Stomach smooth muscle (tissue), 2 donors: Measurements from ENCODE around the gene SLC2A13.

Source experiments
- H3K27ac ChIP-seq: one replicate; pipeline ENCODE4 v1.7.0; 2013; ENCODE audit warnings: mild to moderate bottlenecking, low read length, inconsistent platforms
- H3K27me3 ChIP-seq, 2 donors: one replicate each; pipeline ENCODE4 v1.7.0; 2013; ENCODE audit warnings: low read length in 2 of 2; ENCODE audit not compliant: insufficient read depth in 2 of 2, control insufficient read depth in 1 of 2
- H3K36me3 ChIP-seq, 2 donors: one replicate each; pipeline ENCODE4 v1.7.0; 2013; ENCODE audit warnings: low read length in 2 of 2; ENCODE audit not compliant: control insufficient read depth in 2 of 2, insufficient read depth in 2 of 2
- H3K4me1 ChIP-seq: one replicate; pipeline ENCODE4 v1.7.0; 2013; ENCODE audit warnings: low read length; ENCODE audit not compliant: control insufficient read depth, insufficient read depth
- H3K4me3 ChIP-seq, 2 donors: one replicate each; pipeline ENCODE4 v1.7.0; 2013; ENCODE audit warnings: low read length in 2 of 2
- H3K9ac ChIP-seq, 2 donors: one replicate each; pipeline ENCODE4 v1.7.0; 2013; ENCODE audit warnings: low read length in 2 of 2, mild to moderate bottlenecking in 1 of 2
- H3K9me3 ChIP-seq, 2 donors: one replicate each; pipeline ENCODE4 v1.7.0; 2013; ENCODE audit warnings: low read length in 2 of 2; ENCODE audit not compliant: control insufficient read depth in 2 of 2
- donor health status: healthy.
- donor health status: Pancreatic carcinoma.

The SLC2A13 gene

DNA sequence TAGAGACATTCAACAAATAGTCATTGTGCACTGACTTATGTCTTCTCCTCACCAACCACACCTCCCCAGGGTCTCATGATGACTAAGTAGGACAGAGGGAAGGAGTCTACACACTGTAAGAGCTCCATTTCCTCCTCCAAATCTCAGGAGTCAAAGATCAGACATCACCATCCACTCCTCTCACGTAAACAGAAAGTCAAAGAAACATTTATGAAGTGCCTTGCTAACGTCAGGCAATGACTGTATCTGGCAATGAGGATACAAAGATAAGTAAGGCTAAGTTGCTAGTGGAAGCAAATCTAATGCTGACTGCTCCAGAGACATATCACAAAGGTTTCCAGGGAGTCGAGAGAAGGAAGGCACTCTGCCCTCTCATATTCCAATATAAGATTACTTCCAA, 88.9 kb downstream of the SLC2A13 start:
- Histone ChIP-seq H3K4me3 (no peak overlapping the region), H3K27me3 (no peaks in the 10 kb centered on the region), H3K36me3 (no peaks in the 10 kb centered on the region), H3K9ac (no peak overlapping the region), H3K4me1 (peaks cover 5% of the 10 kb centered on the region), H3K9me3 (no peaks in the 10 kb centered on the region), H3K27ac (no peak overlapping the region)

DNA sequence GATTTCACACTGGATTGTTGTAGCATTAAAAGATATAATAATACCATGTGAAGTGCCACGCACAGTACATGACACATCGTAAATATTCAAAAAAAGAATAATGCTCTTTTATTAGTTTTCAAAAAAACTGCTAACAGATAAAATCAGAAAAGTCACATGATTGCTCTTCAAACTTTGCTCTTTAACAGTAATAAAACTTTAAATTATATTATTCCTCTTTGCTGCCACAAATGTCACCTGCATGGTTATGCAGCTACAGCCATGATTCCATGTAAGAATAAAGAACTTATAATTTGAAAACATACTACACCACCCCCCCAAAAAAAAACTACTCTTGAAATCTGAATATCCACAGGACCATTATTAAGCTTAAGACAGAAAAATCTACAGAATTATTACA, 90.0 kb downstream of the SLC2A13 start:
- H3K4me3 ChIP-seq = no peak overlapping the region
- no peaks in the 10 kb centered on the region for H3K9me3 ChIP-seq
- no peak overlapping the region for H3K9ac ChIP-seq
- H3K4me1 ChIP-seq = peaks cover 8% of the 10 kb centered on the region
- no peaks in the 10 kb centered on the region for H3K27me3 ChIP-seq
- H3K36me3 ChIP-seq = no peaks in the 10 kb centered on the region
- H3K27ac ChIP-seq = no peak overlapping the region

DNA sequence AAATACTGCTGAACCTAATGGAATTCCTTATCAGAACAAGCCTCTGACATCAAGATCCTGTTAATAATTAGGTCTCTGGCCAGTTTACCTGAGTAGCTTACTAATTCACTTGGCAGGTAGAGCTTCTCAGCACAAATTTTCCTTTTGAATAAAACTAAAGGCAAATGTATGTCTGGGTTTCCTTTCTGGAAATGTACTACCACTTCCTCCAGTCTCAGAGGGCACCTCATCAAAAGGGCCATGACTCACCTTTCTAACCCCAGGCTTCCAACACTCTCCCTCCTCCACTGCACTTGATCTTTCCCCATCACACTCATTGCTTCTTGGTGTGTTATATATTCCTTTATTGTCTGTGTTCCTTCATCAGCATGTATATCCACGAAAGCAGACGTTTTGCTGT, 90.5 kb downstream of the SLC2A13 start:
- H3K27ac ChIP-seq = no peak overlapping the region
- no peaks in the 10 kb centered on the region for H3K36me3 ChIP-seq
- no peaks in the 10 kb centered on the region for H3K27me3 ChIP-seq
- H3K9ac ChIP-seq = no peak overlapping the region
- H3K4me1 ChIP-seq = peaks cover 8% of the 10 kb centered on the region
- H3K9me3 ChIP-seq = no peaks in the 10 kb centered on the region
- no peak overlapping the region for H3K4me3 ChIP-seq

DNA sequence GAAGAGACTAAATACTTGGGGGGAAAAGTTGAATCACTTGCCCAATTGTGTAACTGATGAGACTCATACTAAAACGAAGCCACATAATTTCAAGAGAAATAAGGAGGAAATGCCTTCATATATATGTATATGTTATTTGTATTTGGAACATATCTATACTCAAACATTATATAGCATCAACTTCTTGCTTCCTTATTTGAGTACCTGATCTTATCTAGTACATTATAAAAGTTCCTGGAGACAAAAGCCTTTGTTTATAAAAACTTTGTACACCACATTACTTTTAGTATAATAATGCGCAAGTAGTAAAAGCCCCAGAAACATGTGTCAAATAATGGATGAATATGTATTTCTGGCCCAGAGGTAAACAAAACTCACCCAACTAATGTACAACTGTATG, 92.0 kb downstream of the SLC2A13 start:
- Histone ChIP-seq H3K9me3 (no peaks in the 10 kb centered on the region), H3K36me3 (no peaks in the 10 kb centered on the region), H3K27ac (no peak overlapping the region), H3K4me1 (peaks cover 8% of the 10 kb centered on the region), H3K4me3 (no peak overlapping the region), H3K9ac (no peak overlapping the region), H3K27me3 (no peaks in the 10 kb centered on the region)

DNA sequence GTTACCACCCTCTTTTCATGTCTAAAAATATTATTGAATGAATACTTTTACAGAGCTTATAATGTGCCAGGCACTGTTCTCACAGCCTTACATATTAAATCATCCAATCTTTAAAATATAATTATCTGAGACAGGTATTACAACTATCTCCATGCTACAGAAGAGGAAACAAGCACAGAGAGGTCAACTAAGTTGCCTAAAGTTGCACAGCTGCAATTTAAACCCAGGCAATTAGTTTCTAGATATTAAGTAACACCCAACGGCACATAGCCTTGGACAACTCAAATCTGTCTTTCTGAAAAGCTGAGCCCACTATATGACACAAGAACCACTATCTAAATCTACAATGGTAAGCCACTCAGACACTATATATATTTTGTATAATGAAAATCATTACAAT, 92.6 kb downstream of the SLC2A13 start:
- H3K27me3 ChIP-seq = no peaks in the 10 kb centered on the region
- H3K9me3 ChIP-seq = no peaks in the 10 kb centered on the region
- peaks cover 8% of the 10 kb centered on the region for H3K4me1 ChIP-seq
- no peak overlapping the region for H3K4me3 ChIP-seq
- H3K9ac ChIP-seq = no peak overlapping the region
- H3K27ac ChIP-seq = no peak overlapping the region
- H3K36me3 ChIP-seq = no peaks in the 10 kb centered on the region

DNA sequence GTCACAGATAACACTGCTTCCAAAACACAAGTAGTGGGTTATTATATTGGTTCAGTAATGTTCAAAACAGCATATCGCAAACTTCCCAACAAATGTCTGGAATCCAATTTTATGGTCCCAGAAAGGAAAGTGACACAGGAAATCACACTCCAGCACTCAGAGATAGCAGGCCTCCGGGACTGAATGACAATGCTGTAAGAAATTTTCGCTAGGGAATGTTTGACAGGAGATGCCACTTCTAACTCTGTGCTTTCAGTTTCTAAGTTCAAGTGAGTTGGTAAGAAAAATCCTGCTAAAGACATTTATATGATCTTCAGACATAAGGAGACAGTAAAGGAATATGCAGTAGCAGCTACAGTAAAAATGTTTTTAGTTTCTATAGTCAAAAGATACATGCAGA, 93.2 kb downstream of the SLC2A13 start:
- H3K36me3 ChIP-seq = no peaks in the 10 kb centered on the region
- H3K4me1 ChIP-seq = peaks cover 8% of the 10 kb centered on the region
- no peak overlapping the region for H3K27ac ChIP-seq
- H3K4me3 ChIP-seq = no peak overlapping the region
- H3K9ac ChIP-seq = no peak overlapping the region
- no peaks in the 10 kb centered on the region for H3K27me3 ChIP-seq
- no peaks in the 10 kb centered on the region for H3K9me3 ChIP-seq

DNA sequence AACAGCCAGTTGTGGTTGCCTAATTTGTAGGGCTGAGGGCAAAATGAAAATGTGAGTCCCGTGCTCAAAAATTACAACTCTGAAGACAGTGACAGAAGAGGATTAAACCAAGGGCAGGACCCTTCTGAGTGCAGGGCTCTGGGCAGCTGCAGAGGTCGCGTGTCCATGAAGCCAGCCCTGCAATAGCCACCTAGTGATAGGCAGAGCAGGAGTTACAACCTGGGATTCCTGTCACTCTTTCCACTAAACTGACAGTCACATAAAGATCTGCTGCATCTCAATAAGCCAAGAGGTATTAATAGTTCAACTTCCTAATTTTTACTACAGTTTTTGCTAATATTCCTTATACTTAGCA, 94.1 kb downstream of the SLC2A13 start:
- Histone ChIP-seq H3K36me3 (no peaks in the 10 kb centered on the region), H3K4me3 (peak overlapping the region; percentile 45 to 58), H3K27ac (no peak overlapping the region), H3K4me1 (peaks cover 8% of the 10 kb centered on the region), H3K27me3 (no peaks in the 10 kb centered on the region), H3K9me3 (no peaks in the 10 kb centered on the region), H3K9ac (peak overlapping the region; percentile 4 to 55)

DNA sequence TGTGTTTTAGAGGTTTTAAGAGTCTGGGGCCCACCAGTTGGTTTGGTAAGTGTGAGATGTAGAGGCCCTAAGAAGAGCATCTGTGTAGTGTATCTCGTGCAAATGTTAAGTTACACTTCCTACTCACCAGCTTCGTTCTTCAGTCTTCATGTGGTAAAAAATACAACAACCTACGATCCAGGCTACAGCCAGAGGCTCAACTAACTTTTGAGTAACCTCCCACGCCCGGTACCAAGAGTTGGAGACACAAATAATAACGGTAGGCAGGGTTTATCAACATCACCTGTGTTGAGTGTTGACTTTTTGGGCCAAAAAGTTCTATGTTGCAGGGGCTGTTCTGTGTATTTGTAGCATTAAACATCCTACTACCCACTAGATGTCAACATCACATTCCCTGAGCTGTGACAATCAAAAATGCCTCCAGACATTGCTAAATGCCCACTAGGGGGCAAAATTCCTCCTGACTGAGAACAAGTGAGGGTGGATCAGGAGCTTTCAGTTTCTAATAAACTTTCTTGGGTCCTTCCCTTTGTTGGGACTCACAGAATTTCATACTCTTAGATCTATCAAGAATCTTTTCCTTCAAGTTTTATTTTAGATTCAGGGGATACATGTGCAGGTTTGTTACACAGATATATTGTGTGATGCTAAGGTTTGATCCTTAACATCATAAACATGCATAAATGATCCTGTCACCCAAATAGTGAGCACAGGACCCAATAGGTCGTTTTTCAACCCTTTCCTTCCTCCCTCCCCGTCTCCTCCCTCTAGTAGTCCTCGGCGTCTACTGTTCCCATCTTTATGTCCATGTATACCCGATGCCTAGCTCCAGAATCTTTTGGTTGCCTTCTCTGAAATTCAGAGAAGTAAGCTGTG, 94.7 kb downstream of the SLC2A13 start:
- Histone ChIP-seq H3K27ac (no peak overlapping the region), H3K36me3 (no peaks in the 10 kb centered on the region), H3K9ac (peak overlapping the region; percentile 4 to 55), H3K9me3 (no peaks in the 10 kb centered on the region), H3K4me1 (peaks cover 8% of the 10 kb centered on the region), H3K27me3 (no peaks in the 10 kb centered on the region), H3K4me3 (peak overlapping the region; percentile 45 to 58)

DNA sequence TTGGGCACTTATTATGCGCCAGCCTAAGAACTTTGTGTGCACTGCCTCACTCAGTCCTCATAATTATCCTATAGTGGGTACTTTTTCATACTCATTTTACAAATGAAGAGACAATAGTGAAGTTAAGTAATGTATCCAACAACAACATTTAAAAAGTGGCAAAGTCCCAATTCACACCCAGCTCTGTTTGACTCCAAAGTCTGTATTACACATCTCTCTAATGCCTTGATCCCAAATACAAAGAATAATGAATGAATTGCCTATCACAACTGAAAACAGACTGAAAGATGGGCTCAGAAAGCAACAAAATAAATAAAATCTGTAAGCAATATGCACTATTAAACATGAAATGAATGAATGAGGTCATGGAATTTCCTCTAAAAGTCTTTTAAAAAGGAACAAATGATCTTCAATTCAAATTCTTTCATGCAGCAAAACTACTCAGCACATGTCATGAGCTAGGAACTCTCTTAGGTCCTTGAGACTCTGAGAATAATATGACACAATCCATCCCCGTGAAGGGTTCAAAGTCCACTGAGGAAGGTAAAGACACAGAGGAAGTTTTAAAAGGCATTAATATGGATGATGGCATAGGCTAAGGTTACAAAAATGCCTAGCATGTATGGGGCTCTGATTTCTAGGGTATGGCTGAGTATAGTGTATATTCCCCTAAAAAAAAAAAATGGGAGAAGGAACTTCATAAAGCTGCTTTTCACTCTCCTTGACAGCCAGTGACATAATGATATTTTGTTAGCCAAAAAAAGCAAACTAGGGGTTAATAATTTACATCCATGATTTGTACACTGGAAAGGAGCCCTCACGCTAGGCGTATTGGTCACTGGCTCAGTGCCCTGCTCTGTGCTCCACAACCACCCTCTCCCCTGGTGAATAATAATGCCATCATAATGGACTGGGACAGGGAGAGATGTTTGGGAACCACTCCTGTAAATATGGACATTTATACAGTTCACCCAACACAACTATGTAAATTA, 103.4 kb downstream of the SLC2A13 start:
- H3K9ac ChIP-seq = no peak overlapping the region
- no peaks in the 10 kb centered on the region for H3K9me3 ChIP-seq
- H3K36me3 ChIP-seq = peaks cover 0 to 2% of the 10 kb centered on the region in 2 donors
- no peaks in the 10 kb centered on the region for H3K4me1 ChIP-seq
- no peak overlapping the region for H3K27ac ChIP-seq
- H3K27me3 ChIP-seq = no peaks in the 10 kb centered on the region
- no peak overlapping the region for H3K4me3 ChIP-seq

DNA sequence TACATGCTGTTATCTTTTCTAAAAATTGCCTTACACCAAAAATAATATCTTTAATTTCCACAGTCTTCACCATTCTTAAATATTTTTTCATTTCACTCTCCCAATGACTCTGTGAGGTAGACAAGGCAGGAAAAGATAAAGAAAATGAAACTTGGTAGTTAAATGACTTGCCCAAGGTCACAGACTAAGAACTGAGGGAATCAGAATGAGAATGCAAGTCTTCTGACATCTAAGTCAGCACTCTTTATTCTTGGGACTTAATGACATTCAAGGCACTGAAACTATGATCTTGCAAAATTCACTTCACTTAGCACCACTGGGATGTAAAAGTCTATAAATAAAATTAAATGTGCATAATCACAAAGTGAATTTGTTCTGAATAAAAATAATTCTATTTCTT, 104.5 kb downstream of the SLC2A13 start:
- no peaks in the 10 kb centered on the region for H3K27me3 ChIP-seq
- no peak overlapping the region for H3K27ac ChIP-seq
- H3K9me3 ChIP-seq = no peaks in the 10 kb centered on the region
- H3K36me3 ChIP-seq = peaks cover 0 to 2% of the 10 kb centered on the region in 2 donors
- H3K4me1 ChIP-seq = no peaks in the 10 kb centered on the region
- no peak overlapping the region for H3K4me3 ChIP-seq
- no peak overlapping the region for H3K9ac ChIP-seq
